Measurements from ENCODE around the gene BACE2. TPM values are rescaled to one million over a fixed set of nuclear protein-coding genes. Genes with fewer than 3 reads are reported as not detected.
"Not testable (repeated sequence)": the region's sequence is repeated elsewhere in the genome, so short reads cannot be mapped to it uniquely, and the experiment has no call there.

BACE2 gene
- total RNA-seq, 4 donors from 2014 or later = 59.0 to 89.1 (median 68.1) TPM

DNA sequence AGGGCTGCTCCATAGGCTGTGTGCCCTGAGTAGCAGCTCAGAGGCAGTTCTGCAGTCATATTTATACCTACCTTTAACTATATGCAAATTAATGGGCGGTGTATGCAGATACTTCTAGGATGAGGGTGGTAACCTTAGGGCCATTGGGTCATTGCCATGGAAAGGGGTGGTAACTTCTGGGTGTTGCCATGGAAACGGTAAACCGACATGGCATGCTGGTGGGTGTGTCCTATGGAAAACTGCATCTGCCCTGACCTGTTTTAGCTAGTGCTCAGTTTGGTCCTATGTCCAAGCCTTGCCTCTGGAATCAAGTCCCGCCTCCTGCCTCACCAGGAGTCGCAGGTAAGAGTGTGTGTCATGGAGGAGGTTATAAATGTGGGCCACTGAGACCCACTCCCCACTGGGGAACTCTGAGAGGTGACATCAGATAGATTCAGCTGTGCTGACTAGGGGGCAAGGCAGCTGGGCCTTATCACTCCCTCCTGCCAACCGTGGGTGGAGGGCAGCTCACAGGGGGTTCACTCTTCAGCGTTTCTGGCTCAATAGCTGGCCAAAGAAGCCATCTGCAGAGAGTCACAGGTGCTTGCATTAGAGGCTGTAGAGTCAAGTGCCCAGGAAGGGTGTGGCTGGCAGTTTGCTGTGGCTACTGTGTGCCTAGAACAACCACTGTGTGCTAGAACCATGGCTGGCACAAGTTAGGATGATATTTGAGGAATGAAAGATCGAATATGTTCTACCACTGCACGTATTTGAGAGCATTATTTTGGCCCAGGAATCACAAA, 19.0 kb downstream of the BACE2 start:
- no peak for TF ChIP-seq POLR2A (IDR thresholded peaks at IDR 0.05)
- 75 to 76% methylated on average over 9 of the region's 9 CpGs for WGBS, 2 donors

DNA sequence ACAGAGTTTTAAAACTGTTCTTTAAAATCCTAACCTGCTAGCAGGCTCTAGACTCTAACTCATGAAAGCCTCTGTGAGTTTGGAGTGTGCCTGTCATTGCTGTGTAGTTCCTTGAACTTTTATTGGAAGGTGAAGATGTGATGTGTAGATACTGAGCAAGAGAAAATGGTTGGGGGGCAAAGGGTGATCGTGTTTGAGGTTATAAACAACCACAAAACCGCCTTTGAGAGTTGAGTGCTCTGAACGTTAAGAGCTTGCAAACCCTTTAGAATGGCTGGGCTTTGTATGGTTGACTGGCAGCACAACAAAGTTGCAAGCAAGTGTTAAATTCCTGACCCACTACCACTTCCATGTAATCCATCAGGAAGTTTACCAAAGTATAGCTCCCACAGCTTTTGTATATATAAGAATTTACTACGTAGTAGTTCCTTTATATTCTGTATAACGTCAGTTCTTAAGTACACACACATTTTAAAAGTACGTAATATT, 19.6 kb downstream of the BACE2 start:
- H3K27me3 ChIP-seq = no peaks in the 10 kb centered on the region
- no peaks in the 10 kb centered on the region for H3K36me3 ChIP-seq
- intact Hi-C loops (cut with DNase I) = no loop called here
- H3K27ac ChIP-seq = no peak overlapping the region
- no peaks in the 10 kb centered on the region for H3K9me3 ChIP-seq
- peaks cover 0 to 11% of the 10 kb centered on the region in 2 donors for H3K4me1 ChIP-seq
- H3K4me3 ChIP-seq (replicated peaks in 1 of 3) = no peak overlapping the region
- no peak for DNase-seq
- no peak for TF ChIP-seq POLR2A (IDR thresholded peaks at IDR 0.05)
- TF ChIP-seq, protein P1, sequence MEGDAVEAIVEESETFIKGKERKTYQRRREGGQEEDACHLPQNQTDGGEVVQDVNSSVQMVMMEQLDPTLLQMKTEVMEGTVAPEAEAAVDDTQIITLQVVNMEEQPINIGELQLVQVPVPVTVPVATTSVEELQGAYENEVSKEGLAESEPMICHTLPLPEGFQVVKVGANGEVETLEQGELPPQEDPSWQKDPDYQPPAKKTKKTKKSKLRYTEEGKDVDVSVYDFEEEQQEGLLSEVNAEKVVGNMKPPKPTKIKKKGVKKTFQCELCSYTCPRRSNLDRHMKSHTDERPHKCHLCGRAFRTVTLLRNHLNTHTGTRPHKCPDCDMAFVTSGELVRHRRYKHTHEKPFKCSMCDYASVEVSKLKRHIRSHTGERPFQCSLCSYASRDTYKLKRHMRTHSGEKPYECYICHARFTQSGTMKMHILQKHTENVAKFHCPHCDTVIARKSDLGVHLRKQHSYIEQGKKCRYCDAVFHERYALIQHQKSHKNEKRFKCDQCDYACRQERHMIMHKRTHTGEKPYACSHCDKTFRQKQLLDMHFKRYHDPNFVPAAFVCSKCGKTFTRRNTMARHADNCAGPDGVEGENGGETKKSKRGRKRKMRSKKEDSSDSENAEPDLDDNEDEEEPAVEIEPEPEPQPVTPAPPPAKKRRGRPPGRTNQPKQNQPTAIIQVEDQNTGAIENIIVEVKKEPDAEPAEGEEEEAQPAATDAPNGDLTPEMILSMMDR (IDR thresholded peaks at IDR 0.05) = no peak
- 66 to 69% methylated on average over 6 of the region's 6 CpGs for WGBS, 2 donors

More for the DNA sequence above, 19.0 kb downstream of the BACE2 start:
- no peaks in the 10 kb centered on the region for H3K27me3 ChIP-seq
- intact Hi-C loops (cut with DNase I) = no loop called here
- no peaks in the 10 kb centered on the region for H3K9me3 ChIP-seq
- peaks cover 0 to 11% of the 10 kb centered on the region in 2 donors for H3K4me1 ChIP-seq
- H3K27ac ChIP-seq = no peak overlapping the region
- no peak for DNase-seq
- no peak overlapping the region for H3K4me3 ChIP-seq (replicated peaks in 1 of 3)
- no peaks in the 10 kb centered on the region for H3K36me3 ChIP-seq

DNA sequence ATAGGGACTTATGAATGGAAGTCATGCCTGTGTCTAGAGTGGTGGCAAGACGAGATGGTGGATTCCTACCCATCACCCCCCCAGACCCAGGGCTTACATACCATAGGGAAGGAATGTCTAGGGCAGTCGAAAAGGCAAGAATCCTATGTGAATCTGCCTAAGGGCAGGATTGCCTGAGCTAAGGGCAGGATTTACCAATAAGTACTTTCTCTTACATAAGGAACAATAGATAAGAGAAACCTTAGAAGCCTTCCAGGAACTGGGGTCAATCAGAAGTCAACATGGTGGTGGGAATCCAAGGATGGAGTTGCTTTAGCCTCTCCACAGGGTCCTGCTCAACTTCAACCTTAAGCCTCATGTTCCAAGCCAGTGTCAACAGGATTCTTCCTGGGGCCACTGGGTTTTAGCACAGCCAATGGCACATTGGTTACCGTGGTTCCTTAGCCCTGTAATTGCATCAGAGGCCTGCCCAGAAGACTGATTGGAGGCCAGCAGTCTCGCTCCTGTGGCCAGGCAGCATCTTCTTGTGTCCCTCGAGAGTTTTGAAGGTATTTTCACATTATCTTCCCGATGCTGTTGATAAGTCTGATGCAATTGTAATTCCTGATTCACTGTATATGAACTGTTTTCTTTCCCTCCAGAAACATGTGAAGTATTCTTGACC, 20.7 kb downstream of the BACE2 start:
- intact Hi-C loops (cut with DNase I) = no loop called here
- WGBS, 2 donors = 95% methylated on average over 6 of the region's 6 CpGs
- Histone ChIP-seq H3K36me3 (no peaks in the 10 kb centered on the region), H3K9me3 (no peaks in the 10 kb centered on the region), H3K27ac (no peak overlapping the region), H3K27me3 (no peaks in the 10 kb centered on the region), H3K4me1 (peaks cover 0 to 11% of the 10 kb centered on the region in 2 donors), H3K4me3 (replicated peaks in 1 of 3) (no peak overlapping the region)
- TF ChIP-seq, protein P1 (IDR thresholded peaks at IDR 0.05) = no peak
- TF ChIP-seq POLR2A (IDR thresholded peaks at IDR 0.05) = no peak
- no peak for DNase-seq

DNA sequence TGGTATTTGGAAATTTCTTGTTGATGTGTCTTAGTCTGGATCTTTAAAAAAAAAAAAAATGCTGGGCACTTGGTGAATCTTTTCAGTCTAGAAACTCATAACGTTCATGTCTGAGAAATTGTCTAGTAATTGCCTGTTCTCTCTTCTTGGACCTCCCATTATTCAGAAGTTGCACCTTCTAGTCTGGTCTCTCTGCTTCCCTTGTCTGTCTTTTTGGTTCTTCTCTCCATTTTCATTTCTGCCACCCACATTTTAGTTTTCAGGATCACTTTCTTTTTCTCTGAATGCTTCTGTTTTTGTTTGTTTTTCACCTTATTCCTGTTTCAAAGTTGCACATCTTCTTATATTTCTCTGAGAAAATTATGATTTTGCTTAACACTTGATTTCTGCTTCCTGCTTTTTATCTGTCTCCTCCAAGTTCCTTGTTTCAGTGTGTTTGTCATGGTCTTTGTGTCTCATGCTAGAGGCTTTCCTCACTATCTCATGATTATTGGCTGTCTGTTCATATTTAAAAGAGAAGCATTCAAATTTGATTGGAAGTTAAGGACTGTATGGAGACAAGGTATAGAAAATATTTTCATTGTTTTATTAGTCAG, 21.3 kb downstream of the BACE2 start:
- no peaks in the 10 kb centered on the region for H3K27me3 ChIP-seq
- no peak overlapping the region for H3K27ac ChIP-seq
- no peaks in the 10 kb centered on the region for H3K9me3 ChIP-seq
- H3K4me3 ChIP-seq (replicated peaks in 1 of 3) = no peak overlapping the region
- WGBS, 2 donors = 85 to 92% methylated on average over 1 of the region's 1 CpG
- no peaks in the 10 kb centered on the region for H3K36me3 ChIP-seq
- TF ChIP-seq, protein P1 (IDR thresholded peaks at IDR 0.05) = no peak
- no peak for TF ChIP-seq POLR2A (IDR thresholded peaks at IDR 0.05)
- intact Hi-C loops (cut with DNase I) = no loop called here
- no peak for DNase-seq
- H3K4me1 ChIP-seq = peaks cover 0 to 11% of the 10 kb centered on the region in 2 donors

DNA sequence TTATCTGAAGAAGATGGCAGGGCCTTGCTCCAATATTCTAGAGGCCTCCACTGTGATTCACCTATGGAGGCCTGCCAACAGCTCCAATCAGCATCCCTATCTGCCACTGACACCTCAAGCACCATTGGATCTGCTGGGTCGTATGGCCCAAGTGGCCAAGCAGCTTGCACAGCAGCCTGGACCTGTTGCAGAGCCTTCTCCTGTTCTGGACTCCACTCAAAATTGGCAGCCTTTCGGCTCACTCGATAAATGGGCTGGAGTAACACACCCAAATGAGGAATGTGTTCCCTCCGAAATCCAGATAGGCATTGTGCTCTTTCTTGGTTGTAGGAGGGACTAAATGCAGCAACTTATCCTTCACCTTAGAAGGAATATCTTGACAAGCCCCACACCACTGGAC, 24.6 kb downstream of the BACE2 start:
- H3K36me3 ChIP-seq; H3K27me3 ChIP-seq; H3K9me3 ChIP-seq; H3K27ac ChIP-seq; intact Hi-C loops (cut with DNase I); H3K4me1 ChIP-seq; H3K4me3 ChIP-seq (replicated peaks in 1 of 3); DNase-seq: not testable (repeated sequence)
- WGBS, 2 donors = 83 to 93% methylated on average over 4 of the region's 4 CpGs

Measured in thyroid gland (tissue), 4 donors.